Measurements from ENCODE around the gene GATD1.

GATD1 gene

GRCh38 chr11:766106-766935 lies 11.0 kb downstream of the GATD1 start:
- peak; percentile 57 for ATAC-seq
- Mint-ChIP-seq H3K27ac (peak overlapping the region; percentile 29), H3K4me3 (no peak overlapping the region), H3K4me1 (peaks cover 12% of the 10 kb centered on the region), H3K36me3 (peaks cover 92% of the 10 kb centered on the region), H3K9me3 (no peaks in the 10 kb centered on the region)
- DNase-seq (ENCODE audit: low spot score in 2 of 2) = no peak

DNA sequence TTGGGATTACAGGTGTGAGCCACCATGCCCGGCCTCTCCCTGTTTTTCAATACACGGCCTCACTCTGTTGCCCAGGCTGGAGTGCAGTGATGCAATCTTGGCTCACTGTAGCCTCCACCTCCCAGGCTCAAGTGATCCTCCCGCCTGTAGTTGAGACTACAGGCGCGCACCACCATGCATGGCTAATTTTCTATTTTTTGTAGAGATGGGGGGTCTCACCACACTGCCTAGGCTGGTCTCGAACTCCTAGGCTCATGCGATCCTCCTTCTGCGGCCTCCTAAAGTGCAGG lies 11.5 kb downstream of the GATD1 start:
- Mint-ChIP-seq H3K4me1 (peaks cover 12% of the 10 kb centered on the region), H3K36me3 (peaks cover 98% of the 10 kb centered on the region), H3K9me3 (no peaks in the 10 kb centered on the region), H3K27ac (peak overlapping the region; percentile 29), H3K4me3 (no peak overlapping the region)
- no peak for DNase-seq (ENCODE audit: low spot score in 2 of 2)
- ATAC-seq = no peak

DNA sequence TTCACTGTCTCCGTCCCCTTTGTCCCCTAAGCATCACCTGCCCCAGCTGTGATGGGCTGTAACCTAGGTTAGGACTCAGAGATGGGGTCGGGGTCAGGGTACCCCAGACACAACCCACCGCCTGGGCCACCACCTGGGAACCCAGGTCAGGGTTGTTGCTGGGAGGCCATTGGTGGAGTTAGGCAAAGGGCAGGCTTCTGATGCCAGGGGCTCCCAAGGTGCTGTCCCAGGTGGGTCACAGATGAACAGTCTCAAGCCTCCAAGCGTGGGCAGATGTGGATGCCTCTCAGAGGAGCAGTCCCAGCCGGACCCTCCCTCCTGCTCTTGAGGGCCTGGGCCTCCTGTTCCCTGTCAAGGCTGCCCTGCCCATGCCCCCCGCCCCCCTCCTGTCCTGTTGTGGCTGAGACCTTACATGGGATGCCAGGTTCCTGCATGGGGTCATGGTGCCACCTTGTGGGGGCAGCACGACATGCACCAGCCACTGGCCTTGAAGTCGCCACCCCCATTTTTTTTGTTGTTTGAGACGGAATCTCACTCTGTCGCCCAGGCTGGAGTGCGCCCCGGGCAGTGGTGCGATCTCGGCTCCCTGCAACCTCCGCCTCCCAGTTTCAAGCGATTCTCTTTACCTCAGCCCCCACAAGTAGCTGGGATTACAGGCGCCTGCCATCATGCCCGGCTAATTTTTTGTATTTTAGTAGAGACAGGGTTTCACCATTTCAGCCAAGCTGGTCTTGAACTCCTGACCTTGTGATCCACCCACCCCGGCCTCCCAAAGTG lies 12.1 kb downstream of the GATD1 start:
- DNase-seq (ENCODE audit: low spot score in 2 of 2) = peak in 1 of 2 donors; percentile 72
- no peak overlapping the region for H3K4me3 Mint-ChIP-seq
- ATAC-seq = peak; percentile 68
- H3K36me3 Mint-ChIP-seq = peaks cover 99% of the 10 kb centered on the region
- peaks cover 12% of the 10 kb centered on the region for H3K4me1 Mint-ChIP-seq
- H3K27ac Mint-ChIP-seq = no peak overlapping the region
- H3K9me3 Mint-ChIP-seq = no peaks in the 10 kb centered on the region

DNA sequence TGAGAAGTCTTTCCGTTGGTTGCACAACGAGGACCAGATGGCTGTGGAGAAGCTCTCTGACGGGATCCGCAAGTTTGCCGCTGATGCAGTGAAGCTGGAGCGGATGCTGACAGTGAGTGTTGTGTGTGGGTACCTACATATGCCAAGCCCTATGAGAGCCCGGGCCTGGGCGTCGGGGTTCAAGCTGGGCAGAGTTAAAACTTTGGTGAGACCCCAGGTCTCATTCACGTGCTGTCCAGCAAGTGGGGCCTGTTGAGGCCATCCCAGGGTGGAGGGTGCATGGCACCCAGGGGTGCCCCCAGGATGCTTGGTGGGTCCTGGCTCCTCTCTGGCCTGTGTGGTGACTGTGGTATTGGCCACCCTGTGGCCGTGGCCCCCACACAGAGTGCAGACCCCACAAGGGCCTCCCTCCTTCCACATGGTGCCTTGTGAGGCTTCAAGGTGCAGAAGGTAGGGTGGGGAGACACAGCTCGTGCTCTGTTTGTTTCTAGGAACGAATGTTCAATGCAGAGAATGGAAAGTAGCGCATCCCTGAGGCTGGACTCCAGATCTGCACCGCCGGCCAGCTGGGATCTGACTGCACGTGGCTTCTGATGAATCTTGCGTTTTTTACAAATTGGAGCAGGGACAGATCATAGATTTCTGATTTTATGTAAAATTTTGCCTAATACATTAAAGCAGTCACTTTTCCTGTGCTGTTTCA lies 12.8 kb downstream of the GATD1 start:
- Mint-ChIP-seq H3K4me1 (peaks cover 12% of the 10 kb centered on the region), H3K4me3 (no peak overlapping the region), H3K36me3 (peaks cover 99% of the 10 kb centered on the region), H3K27ac (no peak overlapping the region), H3K9me3 (no peaks in the 10 kb centered on the region)
- no peak for DNase-seq (ENCODE audit: low spot score in 2 of 2)
- ATAC-seq = no peak

DNA sequence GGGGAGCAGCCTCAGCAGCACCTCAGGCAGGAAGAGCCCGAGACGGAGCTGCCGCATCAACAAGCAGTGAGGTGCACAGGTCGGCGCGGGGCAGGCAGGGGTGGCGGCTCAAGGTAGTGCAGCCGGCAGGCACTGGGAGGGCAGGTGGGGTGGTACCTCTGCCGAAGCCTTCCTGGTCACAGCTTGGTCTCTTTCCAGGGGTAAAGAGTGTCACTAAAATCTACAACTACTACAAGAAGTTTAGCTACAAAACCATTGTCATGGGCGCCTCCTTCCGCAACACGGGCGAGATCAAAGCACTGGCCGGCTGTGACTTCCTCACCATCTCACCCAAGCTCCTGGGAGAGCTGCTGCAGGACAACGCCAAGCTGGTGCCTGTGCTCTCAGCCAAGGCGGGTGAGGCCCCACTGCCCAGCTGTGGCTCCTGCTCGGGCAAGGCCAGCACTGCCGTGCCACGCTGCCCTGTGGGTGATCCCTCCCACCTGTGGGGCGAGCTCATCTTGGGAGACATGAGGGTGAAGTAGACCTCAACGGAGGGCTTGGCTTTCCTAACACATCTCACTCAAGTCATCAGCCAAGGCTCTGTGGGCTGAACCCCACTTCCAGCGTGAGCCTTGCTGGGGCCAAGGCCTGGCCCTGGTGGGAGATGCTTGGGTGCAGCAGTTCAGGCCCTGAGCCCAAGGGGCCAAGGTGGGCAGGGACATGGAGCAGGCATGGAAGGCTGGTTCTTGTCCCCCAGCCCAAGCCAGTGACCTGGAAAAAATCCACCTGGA lies 13.6 kb downstream of the GATD1 start:
- no peaks in the 10 kb centered on the region for H3K9me3 Mint-ChIP-seq
- no peak overlapping the region for H3K4me3 Mint-ChIP-seq
- ATAC-seq = no peak
- peaks cover 12% of the 10 kb centered on the region for H3K4me1 Mint-ChIP-seq
- peak overlapping the region; percentile 23 for H3K27ac Mint-ChIP-seq
- DNase-seq (ENCODE audit: low spot score in 2 of 2) = no peak
- H3K36me3 Mint-ChIP-seq = peaks cover 99% of the 10 kb centered on the region

DNA sequence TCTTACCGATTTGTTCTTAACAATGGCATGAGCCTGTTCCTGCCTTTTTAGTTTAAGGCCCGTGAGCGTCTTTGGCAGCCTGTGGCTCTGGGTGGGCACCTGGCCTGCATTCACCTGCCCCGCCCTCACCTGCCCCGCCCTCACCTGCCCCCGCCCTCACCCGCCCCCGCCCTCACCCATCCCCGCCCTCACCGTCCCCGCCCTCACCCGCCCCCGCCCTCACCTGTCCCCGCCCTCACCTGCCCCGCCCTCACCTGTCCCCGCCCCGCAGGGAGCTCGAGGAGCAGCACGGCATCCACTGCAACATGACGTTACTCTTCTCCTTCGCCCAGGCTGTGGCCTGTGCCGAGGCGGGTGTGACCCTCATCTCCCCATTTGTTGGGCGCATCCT lies 14.2 kb downstream of the GATD1 start:
- no peak for ATAC-seq
- H3K4me1 Mint-ChIP-seq = peaks cover 12% of the 10 kb centered on the region
- no peak for DNase-seq (ENCODE audit: low spot score in 2 of 2)
- H3K9me3 Mint-ChIP-seq = no peaks in the 10 kb centered on the region
- peak overlapping the region; percentile 23 for H3K27ac Mint-ChIP-seq
- H3K36me3 Mint-ChIP-seq = peaks cover 99% of the 10 kb centered on the region
- H3K4me3 Mint-ChIP-seq = no peak overlapping the region

- Mint-ChIP-seq H3K4me1 (peaks cover 12% of the 10 kb centered on the region), H3K9me3 (no peaks in the 10 kb centered on the region), H3K27ac (peak overlapping the region; percentile 23), H3K36me3 (peaks cover 99% of the 10 kb centered on the region), H3K4me3 (no peak overlapping the region)
- no peak for DNase-seq (ENCODE audit: low spot score in 2 of 2)
- peak; percentile 14 for ATAC-seq
Measured at GRCh38 chr11:762421-763072, 14.7 kb downstream of the GATD1 start.

DNA sequence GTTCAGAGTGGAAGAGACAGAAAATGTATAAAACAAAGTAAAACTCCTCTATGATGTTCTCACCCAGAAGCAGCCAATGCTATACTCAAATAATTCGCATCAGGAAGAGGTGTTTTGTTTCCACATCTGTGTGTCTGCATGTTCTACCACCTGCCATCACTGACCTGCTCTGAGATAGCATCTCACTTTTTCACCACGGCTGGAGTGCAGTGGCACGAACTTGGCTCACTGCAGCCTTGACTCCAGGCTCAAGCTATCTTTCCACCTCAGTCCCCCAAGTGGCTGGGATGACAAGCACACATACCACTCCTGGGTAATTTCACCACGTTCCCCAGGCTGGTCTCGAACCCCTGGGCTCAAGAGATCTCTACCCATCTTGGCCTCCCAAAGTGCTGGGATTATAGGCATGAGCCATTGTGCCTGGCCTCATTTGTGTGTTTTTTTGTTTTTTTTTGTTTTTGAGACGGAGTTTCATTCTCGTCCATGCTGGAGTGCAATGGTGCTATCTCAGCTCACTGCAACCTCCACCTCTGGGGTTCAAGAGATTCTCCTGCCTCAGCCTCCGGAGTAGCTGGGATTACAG lies 15.7 kb downstream of the GATD1 start:
- H3K4me1 Mint-ChIP-seq = peaks cover 8% of the 10 kb centered on the region
- H3K27ac Mint-ChIP-seq = no peak overlapping the region
- H3K4me3 Mint-ChIP-seq = no peak overlapping the region
- no peaks in the 10 kb centered on the region for H3K9me3 Mint-ChIP-seq
- ATAC-seq (no peak), DNase-seq (ENCODE audit: low spot score in 2 of 2) (no peak)
- H3K36me3 Mint-ChIP-seq = peaks cover 99% of the 10 kb centered on the region

GRCh38 chr11:760236-760635 lies 17.1 kb downstream of the GATD1 start:
- peaks cover 100% of the 10 kb centered on the region for H3K36me3 Mint-ChIP-seq
- H3K27ac Mint-ChIP-seq = no peak overlapping the region
- DNase-seq (ENCODE audit: low spot score in 2 of 2) (no peak), ATAC-seq (no peak)
- H3K4me1 Mint-ChIP-seq = no peaks in the 10 kb centered on the region
- no peak overlapping the region for H3K4me3 Mint-ChIP-seq
- no peaks in the 10 kb centered on the region for H3K9me3 Mint-ChIP-seq

GRCh38 chr11:749731-750130 lies 27.6 kb downstream of the GATD1 start:
- peaks cover 17% of the 10 kb centered on the region for H3K4me1 Mint-ChIP-seq
- H3K4me3 Mint-ChIP-seq = no peak overlapping the region
- peak overlapping the region; percentile 43 for H3K27ac Mint-ChIP-seq
- DNase-seq (ENCODE audit: low spot score in 2 of 2) (no peak), ATAC-seq (no peak)
- no peaks in the 10 kb centered on the region for H3K9me3 Mint-ChIP-seq
- H3K36me3 Mint-ChIP-seq = peaks cover 25% of the 10 kb centered on the region

- H3K27ac Mint-ChIP-seq = peak overlapping the region; percentile 80
- no peaks in the 10 kb centered on the region for H3K9me3 Mint-ChIP-seq
- H3K4me3 Mint-ChIP-seq = peak overlapping the region; percentile 77
- ATAC-seq (peak; percentile 1), DNase-seq (ENCODE audit: low spot score in 2 of 2) (no peak)
- peaks cover 17% of the 10 kb centered on the region for H3K4me1 Mint-ChIP-seq
- H3K36me3 Mint-ChIP-seq = peaks cover 18% of the 10 kb centered on the region
Measured at GRCh38 chr11:748007-748359, 29.3 kb downstream of the GATD1 start.

- DNase-seq (ENCODE audit: low spot score in 2 of 2) (peak; percentile 87 to 94), ATAC-seq (peak; percentile 95)
- Mint-ChIP-seq H3K4me3 (peak within 1 kb of the TSS; percentile 77), H3K9me3 (no peaks in the 10 kb centered on the region), H3K4me1 (peaks cover 17% of the 10 kb centered on the region), H3K36me3 (peaks cover 12% of the 10 kb centered on the region), H3K27ac (peak within 1 kb of the TSS; percentile 80)
Measured at GRCh38 chr11:747158-748006, 29.9 kb downstream of the GATD1 start, which contains the start of gene TALDO1. Gene TALDO1, plus strand, starts transcription at chr11:747464. Its CDS starts 18 bp downstream, at chr11:747482.

DNA sequence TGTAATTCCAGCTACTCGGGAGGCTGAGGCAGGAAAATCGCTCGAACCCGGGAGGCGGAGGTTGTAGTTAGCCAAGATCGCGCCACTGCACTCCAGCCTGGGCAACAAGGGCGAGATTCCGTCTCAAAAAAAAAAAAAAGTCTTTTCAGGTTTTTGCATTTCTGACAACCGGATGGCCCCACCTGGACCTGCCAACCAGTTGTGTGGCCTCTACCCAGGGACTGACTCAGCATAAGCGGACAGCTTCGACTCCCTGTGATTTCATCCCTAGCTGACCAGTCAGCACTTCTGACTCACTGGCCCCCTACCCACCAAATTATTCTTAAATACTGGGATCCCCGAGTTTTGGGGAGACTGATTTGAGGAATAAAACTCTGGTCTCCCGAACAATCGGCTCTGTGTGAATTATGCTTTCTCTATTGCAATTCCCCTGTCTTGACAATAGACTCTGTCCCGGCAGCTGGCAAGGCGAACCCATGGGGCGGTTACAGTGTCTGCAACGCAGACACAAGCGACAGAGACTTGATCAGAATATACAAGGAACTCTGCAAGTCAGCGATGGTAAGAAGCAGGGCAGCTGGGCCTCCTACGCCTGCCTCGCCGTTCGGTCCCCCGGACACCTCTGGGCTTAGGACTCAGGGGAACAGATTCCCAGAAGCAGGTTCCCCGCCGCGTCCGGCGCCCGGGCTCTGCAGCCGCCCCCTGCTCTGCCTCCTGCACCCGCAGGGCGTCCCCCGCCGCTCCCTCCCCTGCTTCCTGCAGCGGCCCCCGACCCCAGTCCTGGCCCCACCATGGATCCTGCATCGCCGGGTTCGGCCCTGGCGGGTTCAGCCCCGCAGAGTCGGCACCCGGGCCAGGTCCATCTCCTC lies 30.8 kb downstream of the GATD1 start:
- ATAC-seq (peak; percentile 59), DNase-seq (ENCODE audit: low spot score in 2 of 2) (peak in 1 of 2 donors; percentile 52)
- Mint-ChIP-seq H3K4me3 (peak overlapping the region; percentile 77), H3K36me3 (peaks cover 6% of the 10 kb centered on the region), H3K4me1 (peaks cover 17% of the 10 kb centered on the region), H3K9me3 (no peaks in the 10 kb centered on the region), H3K27ac (peak overlapping the region; percentile 69)

Measured in stimulated activated effector memory CD8-positive, alpha-beta T cell treated with anti-CD3 and anti-CD28 coated beads, Interleukin-12 subunit alpha, Interleukin-12 subunit beta, amount 100 ng/mL, for 72 hours (primary cell).